SK-N-SH (cell line): ENCODE measurements around the gene TBC1D20.

Experiments used
- CTCF ChIP-seq: fragments of 200-600 bp; sonication (generic); IDR thresholded peaks from 2 replicates; pipeline ENCODE4 v1.6.1; 2017; ENCODE audit warnings: antibody characterized with exemption, mild to moderate bottlenecking, moderate library complexity
- EP300 ChIP-seq, 2 experiments: IDR thresholded peaks; 2 replicates each; pipeline versions ENCODE4 v1.4.0 to v1.6.1; 2012; ENCODE audit warnings: borderline replicate concordance in 1 of 2, low read depth in 1 of 2, low read length in 1 of 2
- GABPA ChIP-seq: IDR thresholded peaks from 2 replicates; pipeline ENCODE4 v1.4.0; 2012; ENCODE audit warnings: low read depth, mild to moderate bottlenecking
- NRF1 ChIP-seq: IDR thresholded peaks from 2 replicates; pipeline ENCODE4 v1.6.1; 2012; ENCODE audit warnings: low read depth, mild to moderate bottlenecking, low read length
- POLR2AphosphoS5 ChIP-seq: IDR thresholded peaks from 2 replicates; pipeline ENCODE4 v1.6.1; 2012; ENCODE audit warnings: low read depth, low read length
- RAD21 ChIP-seq: IDR thresholded peaks from 2 replicates; pipeline ENCODE4 v1.6.1; 2012; ENCODE audit warnings: mild to moderate bottlenecking, low read length
- REST ChIP-seq: IDR thresholded peaks from 2 replicates; pipeline ENCODE4 v1.6.1; 2012; ENCODE audit warnings: mild to moderate bottlenecking, low read depth, low read length, moderate library complexity
- SMC3 ChIP-seq: IDR thresholded peaks from 2 replicates; pipeline ENCODE4 v1.6.1; 2012; ENCODE audit warnings: low read depth, low read length, improper control_type of control experiment
- TAF1 ChIP-seq: IDR thresholded peaks from 2 replicates; pipeline ENCODE4 v1.6.1; 2012; ENCODE audit warnings: low read depth, mild to moderate bottlenecking, low read length, moderate library complexity, borderline replicate concordance
- YY1 ChIP-seq: IDR thresholded peaks from 2 replicates; pipeline ENCODE4 v1.4.0; 2012; ENCODE audit warnings: low read depth, mild to moderate bottlenecking

- TF ChIP-seq NRF1 (no peak), POLR2AphosphoS5 (no peak), GABPA (no peak), SMC3 (no peak), CTCF (no peak), RAD21 (no peak), TAF1 (no peak), REST (no peak), YY1 (no peak), EP300 (IDR thresholded peaks at IDR 0.05; ENCODE audit: borderline replicate concordance in 1 of 2, low read depth in 1 of 2, low read length in 1 of 2) (no peak)
These were observed 41.4 kb downstream of the TBC1D20 start for GRCh38 chr20:420721-421574.
